Lung (tissue), 12 donors: ENCODE measurements around the gene UNC80. TPM values are rescaled to one million over a fixed set of nuclear protein-coding genes. Genes with fewer than 3 reads are reported as not detected.

ENCODE experiments used
- ATAC-seq: fragments of 200-7000 bp; cut with Tn5 transposase; one replicate; pipeline ENCODE4 v1.9.1; 2020; ENCODE audit warnings: moderate number of reproducible peaks; ENCODE audit not compliant: insufficient read depth, low FRiP score
- DNase-seq, 3 donors: peaks; one replicate each; pipeline ENCODE4 v3.0.0-alpha.2; 2013 to 2017
- H3K27ac ChIP-seq, 2 donors: one replicate each; pipeline ENCODE4 v1.5.1; 2013; ENCODE audit warnings: mild to moderate bottlenecking in 2 of 2, moderate library complexity in 2 of 2, control low read depth in 1 of 2, inconsistent platforms in 1 of 2, low read depth in 1 of 2, low read length in 1 of 2
- H3K27me3 ChIP-seq, 3 donors: one replicate each; pipeline ENCODE4 v1.5.1; 2013; ENCODE audit warnings: low read length in 2 of 3; ENCODE audit not compliant: control insufficient read depth in 3 of 3, insufficient read depth in 3 of 3
- H3K36me3 ChIP-seq, 4 donors: one replicate each; pipeline ENCODE4 v1.5.1; 2013; ENCODE audit warnings: low read length in 4 of 4, mild to moderate bottlenecking in 1 of 4, moderate library complexity in 1 of 4; ENCODE audit not compliant: control insufficient read depth in 4 of 4, insufficient read depth in 4 of 4
- H3K4me1 ChIP-seq, 5 donors: one replicate each; pipeline ENCODE4 v1.5.1; 2013; ENCODE audit warnings: low read length in 5 of 5, mild to moderate bottlenecking in 2 of 5, moderate library complexity in 1 of 5; ENCODE audit not compliant: control insufficient read depth in 5 of 5, insufficient read depth in 5 of 5
- H3K4me3 ChIP-seq: one replicate; pipeline ENCODE4 v1.5.1; 2013; ENCODE audit warnings: mild to moderate bottlenecking, control low read depth, moderate library complexity
- H3K9ac ChIP-seq, 2 donors: one replicate each; pipeline ENCODE4 v1.5.1; 2013; ENCODE audit warnings: low read length in 2 of 2, control low read depth in 1 of 2; ENCODE audit not compliant: insufficient read depth in 1 of 2
- H3K9me3 ChIP-seq, 4 donors: one replicate each; pipeline ENCODE4 v1.5.1; 2013; ENCODE audit warnings: low read length in 3 of 4, mild to moderate bottlenecking in 1 of 4, moderate library complexity in 1 of 4; ENCODE audit not compliant: control insufficient read depth in 4 of 4, insufficient read depth in 3 of 4
- WGBS, 2 donors: extraction: QIAGEN DNeasy Blood & Tissue Kit; methylation state at CpG; one replicate each; pipeline ENCODE4 v1.1.7; 2013; 5-methylcytosine and 5-hydroxymethylcytosine counted together
- polyA plus RNA-seq, 2 donors: library from polyadenylated mRNA; stranded (reverse); fragments of 200-250 nt; gene quantifications; one replicate each; pipeline ENCODE4 v1.2.1, GENCODE V29; 2013
- total RNA-seq, 2 donors: library from RNA; depleted of rRNA in 1 of 2; stranded (reverse); fragments of >200 nt in 1 of 2; gene quantifications; one replicate each; pipeline ENCODE4 v1.2.1, GENCODE V29; 2014 to 2021
- TF ChIP-seq, protein P1 (sequence below): IDR thresholded peaks from 2 replicates; pipeline ENCODE4 v1.5.1; 2012; ENCODE audit warnings: mild to moderate bottlenecking; ENCODE audit errors: control extremely low read depth, extremely low read depth
- donor health status: control.
- donor health status: control.
- donor health status: Bipolar disorder and iron deficiency.
- donor health status: healthy.
- donor health status: DM: yes; HTN: yes; CAD: no.

Gene UNC80
- total and polyA plus RNA-seq, 4 donors: under 0.01 to 2.2 (median 0.03) TPM

- 87 to 92% methylated on average over 2 of the region's 2 CpGs for WGBS, 2 donors
- H3K4me3 ChIP-seq: no peak overlapping the region
- no peak for ATAC-seq
- H3K27ac ChIP-seq: no peak overlapping the region
- TF ChIP-seq, protein P1, sequence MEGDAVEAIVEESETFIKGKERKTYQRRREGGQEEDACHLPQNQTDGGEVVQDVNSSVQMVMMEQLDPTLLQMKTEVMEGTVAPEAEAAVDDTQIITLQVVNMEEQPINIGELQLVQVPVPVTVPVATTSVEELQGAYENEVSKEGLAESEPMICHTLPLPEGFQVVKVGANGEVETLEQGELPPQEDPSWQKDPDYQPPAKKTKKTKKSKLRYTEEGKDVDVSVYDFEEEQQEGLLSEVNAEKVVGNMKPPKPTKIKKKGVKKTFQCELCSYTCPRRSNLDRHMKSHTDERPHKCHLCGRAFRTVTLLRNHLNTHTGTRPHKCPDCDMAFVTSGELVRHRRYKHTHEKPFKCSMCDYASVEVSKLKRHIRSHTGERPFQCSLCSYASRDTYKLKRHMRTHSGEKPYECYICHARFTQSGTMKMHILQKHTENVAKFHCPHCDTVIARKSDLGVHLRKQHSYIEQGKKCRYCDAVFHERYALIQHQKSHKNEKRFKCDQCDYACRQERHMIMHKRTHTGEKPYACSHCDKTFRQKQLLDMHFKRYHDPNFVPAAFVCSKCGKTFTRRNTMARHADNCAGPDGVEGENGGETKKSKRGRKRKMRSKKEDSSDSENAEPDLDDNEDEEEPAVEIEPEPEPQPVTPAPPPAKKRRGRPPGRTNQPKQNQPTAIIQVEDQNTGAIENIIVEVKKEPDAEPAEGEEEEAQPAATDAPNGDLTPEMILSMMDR: no peak
- no peaks in the 10 kb centered on the region for H3K27me3 ChIP-seq
- H3K9me3 ChIP-seq: no peaks in the 10 kb centered on the region
- DNase-seq: no peak
- peaks cover 0 to 26% (median 4%) of the 10 kb centered on the region in 5 donors for H3K4me1 ChIP-seq
- H3K9ac ChIP-seq: no peak overlapping the region
- H3K36me3 ChIP-seq: no peaks in the 10 kb centered on the region
Measured at GRCh38 chr2:209958016-209958415, 186.4 kb downstream of the UNC80 start.

DNA sequence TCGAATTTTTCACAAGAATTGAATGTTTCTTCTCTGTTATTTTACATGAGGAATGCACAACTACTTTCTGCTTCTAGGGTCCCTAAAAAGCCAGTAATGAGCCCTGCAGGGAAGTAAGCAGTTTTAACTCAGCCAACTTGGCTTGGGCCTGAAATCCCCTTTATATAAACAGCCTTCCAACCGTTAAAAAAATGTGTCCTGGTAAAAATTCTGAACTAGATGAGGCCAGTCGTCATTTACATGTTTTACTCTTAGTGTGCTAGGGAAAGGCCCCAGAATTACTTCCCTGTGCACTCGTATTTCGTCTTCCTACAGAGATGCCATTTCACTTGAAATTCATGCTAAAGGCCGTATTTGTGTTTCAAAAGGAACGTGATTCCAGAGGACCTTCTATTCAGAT is 188.4 kb downstream of the UNC80 start:
- peak in 2 of 3 donors; percentile 59 to 63 for DNase-seq
- ATAC-seq: no peak
- no peak overlapping the region for H3K9ac ChIP-seq
- no peak overlapping the region for H3K27ac ChIP-seq
- TF ChIP-seq, protein P1: no peak
- H3K4me3 ChIP-seq: no peak overlapping the region
- H3K27me3 ChIP-seq: no peaks in the 10 kb centered on the region
- 62 to 71% methylated on average over 7 of the region's 7 CpGs for WGBS, 2 donors
- no peaks in the 10 kb centered on the region for H3K9me3 ChIP-seq
- no peaks in the 10 kb centered on the region for H3K36me3 ChIP-seq
- peaks cover 0 to 23% (median 4%) of the 10 kb centered on the region in 5 donors for H3K4me1 ChIP-seq

DNA sequence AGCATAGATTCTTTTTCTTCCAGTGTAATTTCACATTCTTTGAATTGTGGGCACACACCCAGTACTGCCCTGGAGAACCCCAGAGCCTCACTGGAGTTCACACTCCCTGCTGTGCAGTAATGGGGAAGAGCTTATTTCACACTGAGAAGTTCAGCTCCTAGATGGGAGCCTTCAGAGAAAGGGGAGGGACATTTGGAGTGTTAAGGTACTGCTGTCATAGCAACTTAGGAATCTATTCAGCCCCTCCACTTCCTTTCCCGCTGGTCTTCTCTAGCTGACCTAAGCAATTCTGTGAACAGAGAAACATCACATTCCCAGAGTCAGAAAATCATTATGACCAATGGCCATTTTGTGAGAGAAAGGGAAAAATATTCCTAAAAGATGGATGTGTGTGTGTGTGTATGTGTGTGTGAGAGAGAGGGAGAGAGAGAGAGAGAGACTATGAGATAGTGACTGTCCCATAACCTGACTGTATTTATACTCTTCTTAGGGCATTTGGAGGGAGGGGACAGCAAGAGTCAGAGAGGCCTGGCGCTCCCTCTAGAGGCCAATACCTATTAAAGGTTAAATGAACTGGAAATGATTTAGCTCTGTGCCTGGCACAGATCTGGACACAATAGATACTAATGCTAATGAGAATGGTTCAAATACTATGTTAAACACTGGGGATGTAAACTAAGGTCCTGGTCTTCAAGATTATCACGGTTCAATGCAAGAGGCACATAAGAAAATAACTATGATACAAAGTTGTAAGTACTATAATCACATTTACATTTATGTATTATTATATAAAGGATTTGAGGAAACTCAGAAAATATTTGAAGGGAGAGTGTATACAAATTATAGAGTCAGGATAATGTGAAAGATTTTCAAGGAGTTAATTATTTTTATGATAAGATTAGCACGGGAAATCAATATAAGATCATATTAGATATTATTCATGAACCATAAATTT is 189.3 kb downstream of the UNC80 start:
- Histone ChIP-seq H3K27me3 (no peaks in the 10 kb centered on the region), H3K4me3 (no peak overlapping the region), H3K9ac (no peak overlapping the region), H3K4me1 (peaks cover 0 to 23% (median 4%) of the 10 kb centered on the region in 5 donors), H3K9me3 (no peaks in the 10 kb centered on the region), H3K36me3 (no peaks in the 10 kb centered on the region), H3K27ac (no peak overlapping the region)
- 34 to 35% methylated on average over 4 of the region's 4 CpGs for WGBS, 2 donors
- TF ChIP-seq, protein P1: peak; percentile 34
- peak; percentile 61 for ATAC-seq
- DNase-seq: peak; percentile 62 to 78 (median 75)
